PC-3 (cell line): Measurements from ENCODE around the gene FBXO31.

Source experiments
- CTCF ChIP-seq: fragments of 300-600 bp; sonication (generic); conservative IDR thresholded peaks from 2 replicates; pipeline ENCODE4 v1.5.1; 2017; ENCODE audit warnings: antibody characterized with exemption, low read depth, mild to moderate bottlenecking, low read length
- EZH2 ChIP-seq: fragments of 300-600 bp; sonication (generic); IDR thresholded peaks from one replicate; pipeline ENCODE4 v1.6.1; 2017; ENCODE audit warnings: antibody characterized with exemption, mild to moderate bottlenecking, low read length; ENCODE audit not compliant: unreplicated experiment

- TF ChIP-seq CTCF (no peak), EZH2 (no peak)
These were observed 46.3 kb downstream of the FBXO31 start for GRCh38 chr16:87337262-87337771.
